GM18868 (cell line): Measurements from ENCODE around the gene FKBP5.

Experiments
- ATAC-seq: cut with Tn5 transposase; IDR thresholded peaks from one replicate; pipeline ENCODE4 v1.9.1; 2021; ENCODE audit warnings: mild to moderate bottlenecking, moderate library complexity; ENCODE audit not compliant: unreplicated experiment

Gene FKBP5

GRCh38 chr6:35668096-35668495, 20.6 kb downstream of the FKBP5 start:
- ATAC-seq, result no peak

DNA sequence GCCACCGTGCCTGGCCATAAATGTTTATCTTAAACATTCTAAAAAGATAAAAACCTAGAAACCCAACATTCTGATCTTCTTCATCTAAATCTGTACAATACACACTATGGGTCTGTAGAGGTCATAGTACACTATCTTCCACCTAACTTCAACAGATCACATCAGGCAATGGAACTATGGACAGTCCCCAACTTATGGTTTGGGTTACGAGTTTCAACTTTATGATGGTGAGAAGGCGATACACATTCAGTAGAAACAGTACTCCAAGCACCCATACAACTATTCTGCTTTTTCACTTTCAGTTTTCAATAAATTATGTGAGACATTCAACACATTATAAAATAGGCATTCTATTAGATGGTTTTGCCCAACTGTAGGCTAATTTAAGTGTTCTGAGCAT, 23.1 kb downstream of the FKBP5 start:
- ATAC-seq, result no peak

DNA sequence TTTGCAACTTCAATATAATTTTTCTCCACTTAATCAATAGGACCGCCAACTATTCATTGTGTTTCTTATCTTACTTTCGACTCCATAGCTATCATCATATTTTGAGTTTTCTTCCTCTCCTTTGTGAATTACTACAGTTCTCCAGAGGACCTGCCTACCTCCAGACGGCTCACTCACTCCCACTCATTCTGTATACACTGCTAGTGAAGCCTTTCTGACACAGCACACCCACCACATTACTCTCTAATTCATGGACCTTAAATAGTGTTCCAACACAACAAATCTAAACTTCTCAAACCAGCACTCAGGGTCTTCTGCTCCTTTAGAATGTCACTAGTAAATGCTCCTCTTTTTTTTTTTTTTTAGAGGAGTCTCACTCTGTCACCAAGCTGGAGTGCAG, 23.8 kb downstream of the FKBP5 start:
- ATAC-seq, result no peak

GRCh38 chr6:35663447-35664235, 25.1 kb downstream of the FKBP5 start:
- ATAC-seq, result no peak

DNA sequence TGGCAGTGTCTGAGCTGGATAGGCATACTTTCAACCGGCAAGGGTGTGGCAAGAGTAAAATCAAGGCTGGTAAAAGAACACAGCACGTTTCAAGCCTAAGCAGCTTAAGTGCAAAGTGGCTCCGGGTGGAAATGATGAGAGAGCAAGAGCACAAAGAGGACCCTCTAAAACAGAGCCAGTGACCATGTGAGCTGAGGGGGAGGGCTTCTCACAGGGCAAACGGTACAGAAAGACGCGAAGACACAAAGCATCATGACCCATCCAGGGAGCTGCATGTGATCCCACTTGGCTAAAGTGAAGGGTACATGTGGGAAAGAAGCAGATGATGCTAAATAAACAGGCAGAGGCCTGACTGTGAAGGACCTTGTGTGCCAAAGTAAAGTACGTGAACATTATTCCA, 25.7 kb downstream of the FKBP5 start:
- no peak for ATAC-seq

DNA sequence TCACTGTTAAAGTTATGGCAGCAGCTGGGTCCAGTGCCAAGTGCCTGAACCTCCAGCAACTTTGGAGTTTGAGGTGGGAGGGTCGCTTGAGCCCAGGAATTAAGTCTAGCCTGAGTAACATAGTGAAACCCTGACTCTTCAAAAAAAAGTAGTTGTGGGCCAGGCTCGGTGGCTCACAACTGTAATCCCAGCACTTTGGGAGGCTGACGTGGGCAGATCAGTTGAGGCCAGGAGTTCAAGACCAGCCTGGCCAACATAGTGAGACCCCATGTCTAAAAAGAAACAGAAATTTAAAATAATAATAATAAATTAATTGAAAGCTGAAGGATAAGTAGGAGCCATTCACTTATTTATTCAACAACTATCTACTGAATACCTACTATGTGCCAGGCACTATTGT, 33.8 kb downstream of the FKBP5 start:
- no peak for ATAC-seq

GRCh38 chr6:35651244-35651643, 37.5 kb downstream of the FKBP5 start:
- no peak for ATAC-seq

DNA sequence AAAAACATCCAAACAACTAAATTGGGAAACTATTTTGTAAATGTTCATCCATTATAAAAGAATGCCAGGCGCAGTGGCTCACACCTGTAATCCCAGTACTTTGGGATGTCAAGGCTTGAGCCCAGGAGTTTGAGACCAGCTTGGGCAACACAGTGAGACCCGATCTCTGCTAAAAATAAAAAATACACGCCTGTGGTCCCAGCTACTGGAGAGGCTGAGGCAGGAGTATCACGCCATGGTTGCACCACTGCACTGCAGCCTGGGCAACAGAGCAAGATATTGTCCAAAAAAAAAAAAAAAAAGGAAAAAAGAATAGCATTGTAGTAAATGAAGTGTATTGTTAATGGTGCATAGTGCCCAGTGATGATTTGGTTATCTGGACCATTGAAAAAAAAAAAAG, 38.7 kb downstream of the FKBP5 start:
- ATAC-seq, result no peak

- no peak for ATAC-seq
Observed at GRCh38 chr6:35648203-35648602, 40.5 kb downstream of the FKBP5 start.

GRCh38 chr6:35647400-35647799, 41.3 kb downstream of the FKBP5 start:
- no peak for ATAC-seq

GRCh38 chr6:35643162-35643535, 45.6 kb downstream of the FKBP5 start:
- ATAC-seq, result no peak

GRCh38 chr6:35642471-35643161, 46.1 kb downstream of the FKBP5 start:
- no peak for ATAC-seq

- no peak for ATAC-seq
Observed at GRCh38 chr6:35640017-35640664, 48.6 kb downstream of the FKBP5 start.

- ATAC-seq, result no peak
Observed at GRCh38 chr6:35638679-35639078, 50.0 kb downstream of the FKBP5 start.

DNA sequence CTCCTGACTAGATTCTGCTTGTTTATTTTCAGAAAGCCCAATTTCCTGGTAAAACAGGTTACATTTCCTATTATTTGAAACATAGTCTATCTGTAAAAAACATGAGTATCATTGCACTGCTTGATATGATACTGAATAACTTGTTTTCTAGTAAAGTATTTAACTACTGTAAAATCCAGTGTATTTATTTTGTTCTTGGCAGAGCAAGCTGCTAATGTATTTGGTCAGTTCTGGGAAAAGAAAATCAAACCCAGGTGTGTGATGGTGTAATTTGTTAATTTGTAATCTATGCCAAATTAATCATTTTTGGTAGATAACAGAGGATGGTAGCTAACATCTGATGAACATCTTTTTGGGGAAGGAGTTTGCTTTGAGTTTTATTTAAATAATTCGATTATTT, 50.8 kb downstream of the FKBP5 start:
- no peak for ATAC-seq

- no peak for ATAC-seq
Observed at GRCh38 chr6:35635601-35636597, 52.8 kb downstream of the FKBP5 start.

GRCh38 chr6:35634316-35634715, 54.4 kb downstream of the FKBP5 start:
- ATAC-seq, result no peak

- ATAC-seq, result no peak
Observed at GRCh38 chr6:35633579-35634089, 55.1 kb downstream of the FKBP5 start.

DNA sequence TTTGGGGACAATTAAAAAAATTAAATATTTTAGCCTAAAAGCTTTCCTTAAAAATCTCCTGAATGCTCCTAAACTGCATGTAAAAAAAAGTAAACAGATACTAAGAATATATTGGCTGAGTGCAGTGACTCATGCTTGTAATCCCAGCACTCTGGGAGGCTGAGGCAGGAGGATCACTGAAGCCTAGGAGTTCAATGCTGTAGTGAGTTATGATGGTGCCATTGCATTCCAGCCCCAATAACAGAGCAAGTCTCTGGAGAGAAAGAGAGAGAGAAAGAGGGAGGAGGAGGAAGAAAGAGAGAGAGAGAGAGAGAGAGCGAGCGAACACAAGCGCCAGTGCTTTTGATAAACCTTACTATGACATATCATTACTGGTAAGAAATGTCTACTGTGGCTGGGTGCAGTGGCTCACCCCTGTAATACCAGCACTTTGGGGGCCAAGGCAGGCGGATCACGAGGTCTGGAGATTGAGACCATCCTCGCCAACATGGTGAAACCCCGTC, 58.8 kb downstream of the FKBP5 start:
- no peak for ATAC-seq

- no peak for ATAC-seq
Observed at GRCh38 chr6:35626401-35626800, 62.3 kb downstream of the FKBP5 start.
